ENCODE measurements around the gene SMARCA4.
"Not testable (repeated sequence)": the region's sequence is repeated elsewhere in the genome, so short reads cannot be mapped to it uniquely, and the experiment has no call there.

Gene SMARCA4

DNA sequence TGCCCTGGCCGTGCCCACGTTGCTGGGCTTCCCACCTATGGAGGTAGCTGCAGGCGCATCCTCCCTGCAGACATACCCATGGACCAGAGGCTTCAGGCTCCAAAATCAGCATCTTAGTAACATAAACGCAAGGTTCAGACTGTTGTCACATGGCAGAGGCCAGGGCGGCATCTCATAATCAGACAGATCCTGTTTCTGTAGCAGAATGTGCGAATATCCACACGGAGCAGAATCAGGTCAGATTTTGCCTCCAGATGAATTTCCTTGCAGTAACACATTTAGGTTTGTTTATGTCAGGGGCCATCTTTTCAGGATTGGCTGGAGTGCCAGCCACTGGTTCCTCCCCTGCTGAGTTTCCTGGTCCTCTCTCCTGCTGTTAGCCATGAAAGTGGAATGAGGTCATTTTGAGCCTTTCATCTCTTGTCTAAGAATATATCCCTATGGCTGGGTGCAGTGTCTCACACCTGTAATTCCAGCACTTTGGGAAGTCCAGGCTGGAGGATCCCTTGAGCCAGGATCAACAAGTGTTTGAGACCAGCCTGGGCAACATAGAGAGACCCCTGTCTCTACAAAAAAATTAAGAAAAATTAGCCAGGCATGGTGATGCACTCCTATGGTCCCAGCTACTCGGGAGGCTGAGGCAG is 20.5 kb downstream of the SMARCA4 start:
- DNase-seq = no peak

DNA sequence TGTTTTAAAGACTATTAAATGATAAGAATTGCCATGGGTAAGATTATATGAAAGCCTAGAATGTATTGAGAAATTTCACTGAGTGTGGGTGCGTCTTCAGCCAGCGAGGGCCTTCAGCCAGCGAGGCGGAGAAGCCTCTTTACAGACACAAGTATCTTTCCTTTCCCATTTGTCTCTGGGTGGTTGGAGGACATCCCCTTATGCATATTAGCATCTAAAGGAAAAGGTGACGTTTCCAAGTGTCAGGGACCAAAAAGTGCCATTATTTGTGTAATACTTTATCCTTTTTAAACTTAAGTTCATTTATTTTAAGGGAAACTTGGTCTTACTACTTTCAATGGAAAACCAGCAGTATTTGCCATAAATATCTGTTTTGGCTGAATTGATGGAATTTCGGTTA is 22.2 kb downstream of the SMARCA4 start:
- DNase-seq = no peak

DNA sequence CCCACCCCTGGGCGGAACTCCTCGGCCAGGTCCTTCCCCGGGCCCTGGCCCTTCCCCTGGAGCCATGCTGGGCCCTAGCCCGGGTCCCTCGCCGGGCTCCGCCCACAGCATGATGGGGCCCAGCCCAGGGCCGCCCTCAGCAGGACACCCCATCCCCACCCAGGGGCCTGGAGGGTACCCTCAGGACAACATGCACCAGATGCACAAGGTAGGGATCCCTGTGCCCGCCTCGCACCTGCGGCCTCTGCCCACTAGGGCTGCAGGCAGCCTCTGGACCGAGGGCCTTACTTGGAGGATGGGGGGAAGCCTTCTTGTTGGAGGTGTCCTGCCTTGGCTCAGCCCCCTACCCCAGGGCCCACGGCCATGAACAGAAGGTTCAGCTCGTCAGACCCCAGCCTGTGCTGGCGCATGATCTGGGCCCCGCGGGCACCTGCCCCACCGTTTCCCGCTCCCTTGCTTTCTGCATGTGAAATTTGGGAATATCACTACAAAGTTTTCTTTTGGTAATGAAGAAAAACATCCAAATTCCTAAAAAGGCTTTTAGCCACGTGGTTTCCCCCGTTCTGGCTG is 23.4 kb downstream of the SMARCA4 start:
- DNase-seq = no peak

DNA sequence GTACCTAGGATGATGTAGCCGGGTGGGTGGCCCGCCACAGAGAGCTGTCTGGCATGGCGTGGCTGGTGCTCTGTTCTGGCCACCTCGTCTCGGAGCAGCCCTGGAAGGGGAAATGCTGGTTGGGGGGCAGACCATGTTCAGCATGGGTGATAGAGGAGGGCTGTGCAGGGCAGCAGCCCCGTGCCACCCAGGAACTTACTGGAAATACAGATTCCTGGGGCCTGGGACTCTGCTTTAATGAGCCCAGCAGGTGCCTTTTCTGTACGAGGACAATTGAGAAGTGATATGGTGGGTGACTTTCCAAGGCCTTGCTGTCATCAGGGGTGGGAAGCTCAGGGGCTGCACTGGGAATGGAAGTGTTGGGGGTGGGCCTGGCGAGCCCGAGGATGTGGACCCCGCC is 24.7 kb downstream of the SMARCA4 start:
- DNase-seq = no peak

DNA sequence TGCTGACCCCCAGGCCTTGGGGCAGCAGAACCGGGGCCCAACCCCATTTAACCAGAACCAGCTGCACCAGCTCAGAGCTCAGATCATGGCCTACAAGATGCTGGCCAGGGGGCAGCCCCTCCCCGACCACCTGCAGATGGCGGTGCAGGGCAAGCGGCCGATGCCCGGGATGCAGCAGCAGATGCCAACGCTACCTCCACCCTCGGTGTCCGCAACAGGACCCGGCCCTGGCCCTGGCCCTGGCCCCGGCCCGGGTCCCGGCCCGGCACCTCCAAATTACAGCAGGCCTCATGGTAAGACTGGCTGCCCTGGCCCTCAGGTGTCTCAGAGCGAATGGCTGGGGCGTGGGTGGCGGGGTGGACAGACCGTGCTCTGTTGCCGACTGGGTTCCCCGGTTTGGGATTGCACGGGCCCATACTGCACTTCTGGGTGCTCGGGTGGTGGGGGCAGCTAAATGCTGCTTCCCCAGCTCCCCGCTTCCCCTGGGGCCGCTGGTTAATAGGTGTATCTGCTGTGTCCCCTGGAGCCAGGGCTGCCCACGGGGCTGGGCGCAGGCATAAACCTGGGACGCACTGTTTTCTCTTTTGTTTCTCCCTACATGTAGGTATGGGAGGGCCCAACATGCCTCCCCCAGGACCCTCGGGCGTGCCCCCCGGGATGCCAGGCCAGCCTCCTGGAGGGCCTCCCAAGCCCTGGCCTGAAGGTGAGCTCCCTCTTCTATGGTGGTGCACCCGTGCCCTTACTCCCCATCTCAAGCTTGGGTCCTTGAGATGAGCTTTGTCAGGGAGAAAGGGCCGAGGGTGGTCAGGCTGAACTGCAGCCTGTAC is 25.7 kb downstream of the SMARCA4 start:
- DNase-seq = no peak

DNA sequence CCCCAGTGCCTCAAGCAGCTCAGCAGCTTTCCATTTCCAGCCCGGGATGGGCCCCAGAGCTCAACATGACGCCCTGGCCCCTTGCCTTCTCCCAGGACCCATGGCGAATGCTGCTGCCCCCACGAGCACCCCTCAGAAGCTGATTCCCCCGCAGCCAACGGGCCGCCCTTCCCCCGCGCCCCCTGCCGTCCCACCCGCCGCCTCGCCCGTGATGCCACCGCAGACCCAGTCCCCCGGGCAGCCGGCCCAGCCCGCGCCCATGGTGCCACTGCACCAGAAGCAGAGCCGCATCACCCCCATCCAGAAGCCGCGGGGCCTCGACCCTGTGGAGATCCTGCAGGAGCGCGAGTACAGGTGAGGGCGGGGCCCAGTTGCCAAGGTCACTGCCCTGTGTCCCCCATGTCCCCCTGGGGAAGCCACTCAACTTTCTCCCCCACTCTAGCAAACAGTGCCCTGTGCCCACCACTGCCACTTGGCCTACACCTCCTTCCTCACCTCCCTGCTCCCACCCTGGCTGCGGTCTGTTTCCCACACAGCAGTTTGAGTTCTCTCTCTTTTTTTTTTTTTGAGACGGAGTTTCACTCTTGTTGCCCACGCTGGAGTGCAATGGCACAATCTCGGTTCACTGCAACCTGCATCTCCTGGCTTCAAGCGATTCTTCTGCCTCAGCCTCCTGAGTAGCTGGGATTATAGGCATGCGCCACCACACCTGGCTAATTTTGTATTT is 26.9 kb downstream of the SMARCA4 start:
- no peak for DNase-seq

DNA sequence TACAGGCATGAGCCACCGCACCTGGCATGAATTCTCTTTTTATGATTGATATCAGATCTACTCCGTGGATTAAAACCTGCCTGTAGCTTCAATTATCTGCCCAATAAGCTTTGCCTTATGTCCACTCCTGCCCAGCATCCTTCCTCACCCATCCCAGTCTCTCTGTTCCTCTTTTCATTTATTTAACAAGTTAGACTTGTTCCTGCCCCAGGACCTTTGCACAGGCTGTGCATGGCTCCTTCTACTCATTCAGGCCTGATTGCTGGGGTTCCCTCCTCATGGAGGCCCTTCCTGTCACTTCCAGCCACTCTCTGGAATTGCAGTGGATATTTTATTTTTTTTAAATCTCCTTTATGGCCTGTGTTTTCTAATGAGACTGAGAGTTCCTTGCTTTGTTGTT is 27.6 kb downstream of the SMARCA4 start:
- no peak for DNase-seq

DNA sequence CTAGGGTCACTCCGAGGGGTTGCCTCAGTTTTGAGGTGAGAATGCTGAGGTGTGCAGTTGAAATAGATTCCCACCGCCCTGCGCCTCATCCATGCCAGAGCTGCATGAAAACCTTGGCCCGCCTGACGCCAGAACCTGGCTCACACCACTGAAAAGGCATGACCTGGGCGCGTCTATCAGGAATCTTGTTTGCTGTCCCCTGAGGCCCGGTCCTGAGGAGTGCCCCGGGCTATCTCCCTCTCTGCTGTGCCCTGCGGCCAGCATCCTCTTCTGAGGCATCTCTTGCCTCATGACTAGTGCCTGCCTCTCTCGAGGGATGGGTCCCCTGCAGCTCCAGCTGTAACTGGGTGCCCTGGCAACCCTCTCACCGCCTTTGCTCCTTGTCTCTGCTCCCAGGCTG is 28.1 kb downstream of the SMARCA4 start:
- no peak for DNase-seq

DNA sequence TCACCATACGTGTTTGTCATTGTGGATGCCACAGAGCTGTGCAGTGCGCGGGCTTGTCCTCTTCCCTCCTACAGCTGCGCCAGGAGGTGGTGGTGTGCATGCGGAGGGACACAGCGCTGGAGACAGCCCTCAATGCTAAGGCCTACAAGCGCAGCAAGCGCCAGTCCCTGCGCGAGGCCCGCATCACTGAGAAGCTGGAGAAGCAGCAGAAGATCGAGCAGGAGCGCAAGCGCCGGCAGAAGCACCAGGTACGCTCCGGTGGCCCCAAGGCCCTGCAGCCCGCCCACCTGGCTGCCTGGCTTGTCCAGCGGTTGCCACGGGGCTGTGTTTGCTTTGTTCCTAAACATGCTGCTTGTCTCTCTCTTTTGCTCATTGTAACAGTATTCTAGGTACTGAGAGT is 30.2 kb downstream of the SMARCA4 start:
- no peak for DNase-seq

DNA sequence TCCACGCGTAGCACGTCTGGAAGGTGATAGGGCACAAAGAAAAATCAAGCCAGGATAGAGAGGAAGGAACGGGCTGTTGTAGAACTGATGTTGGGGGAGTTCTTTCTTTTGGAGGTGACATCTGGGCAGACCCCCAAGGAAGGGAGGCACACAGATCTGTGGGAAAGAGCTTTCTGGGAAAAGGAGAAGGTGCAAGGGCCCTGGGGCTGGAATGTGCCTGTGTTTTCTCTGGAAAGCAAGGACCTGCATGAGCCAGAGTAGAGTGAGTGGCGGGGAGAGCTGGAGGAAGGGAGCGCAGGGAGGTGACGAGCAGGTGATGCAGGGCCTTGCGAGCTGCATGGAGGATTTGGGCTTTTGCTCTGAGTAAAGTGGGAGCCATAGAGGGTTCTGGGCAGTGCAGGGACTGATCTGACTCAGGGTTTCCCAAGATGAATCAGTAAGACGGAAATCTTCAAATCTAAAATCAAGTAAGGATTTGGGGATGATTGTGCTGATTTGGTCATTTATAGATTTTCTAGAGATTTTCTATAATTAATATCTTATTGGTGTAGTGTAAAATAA is 30.8 kb downstream of the SMARCA4 start:
- no peak for DNase-seq

DNA sequence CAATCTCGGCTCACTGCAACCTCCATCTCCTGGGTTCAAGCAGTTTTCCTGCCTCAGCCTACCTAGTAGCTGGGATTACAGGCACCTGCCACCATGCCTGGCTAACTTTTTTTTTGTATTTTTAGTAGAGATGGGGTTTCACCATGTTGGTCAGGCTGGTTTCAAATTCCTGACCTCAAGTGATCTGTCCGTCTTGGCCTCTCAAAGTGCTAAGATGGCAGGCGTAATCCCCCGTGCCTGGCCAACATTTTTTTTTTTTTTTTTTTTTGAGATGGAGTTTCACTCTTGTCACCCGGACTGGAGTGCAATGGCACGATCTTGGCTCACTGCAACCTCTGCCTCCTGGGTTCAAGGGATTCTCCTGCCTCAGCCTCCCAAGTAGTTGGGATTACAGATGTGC is 31.3 kb downstream of the SMARCA4 start:
- DNase-seq = not testable (repeated sequence)

DNA sequence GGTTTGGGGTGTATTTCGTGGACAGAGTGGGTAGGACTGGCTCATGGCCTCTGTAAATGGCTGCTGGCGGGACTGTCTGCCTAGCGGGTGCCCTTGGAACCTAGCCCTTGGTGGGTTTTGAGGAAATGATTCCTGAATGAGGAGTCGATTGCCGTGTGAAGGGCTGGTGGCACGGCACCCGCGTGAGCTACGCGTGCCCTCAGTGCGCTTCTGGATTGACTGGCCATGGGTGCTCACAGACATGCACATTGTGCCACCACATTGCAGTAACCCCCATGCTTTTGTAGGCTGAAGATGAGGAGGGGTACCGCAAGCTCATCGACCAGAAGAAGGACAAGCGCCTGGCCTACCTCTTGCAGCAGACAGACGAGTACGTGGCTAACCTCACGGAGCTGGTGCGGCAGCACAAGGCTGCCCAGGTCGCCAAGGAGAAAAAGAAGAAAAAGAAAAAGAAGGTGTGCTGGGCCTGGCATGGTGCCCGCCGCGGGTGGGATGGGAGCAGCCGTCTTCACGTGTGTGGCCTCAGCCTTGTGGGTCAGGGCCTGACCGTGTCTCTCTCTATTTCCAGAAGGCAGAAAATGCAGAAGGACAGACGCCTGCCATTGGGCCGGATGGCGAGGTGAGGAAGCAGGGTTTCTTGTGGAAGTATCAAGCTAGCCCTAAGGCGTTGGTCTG is 35.2 kb downstream of the SMARCA4 start:
- no peak for DNase-seq

DNA sequence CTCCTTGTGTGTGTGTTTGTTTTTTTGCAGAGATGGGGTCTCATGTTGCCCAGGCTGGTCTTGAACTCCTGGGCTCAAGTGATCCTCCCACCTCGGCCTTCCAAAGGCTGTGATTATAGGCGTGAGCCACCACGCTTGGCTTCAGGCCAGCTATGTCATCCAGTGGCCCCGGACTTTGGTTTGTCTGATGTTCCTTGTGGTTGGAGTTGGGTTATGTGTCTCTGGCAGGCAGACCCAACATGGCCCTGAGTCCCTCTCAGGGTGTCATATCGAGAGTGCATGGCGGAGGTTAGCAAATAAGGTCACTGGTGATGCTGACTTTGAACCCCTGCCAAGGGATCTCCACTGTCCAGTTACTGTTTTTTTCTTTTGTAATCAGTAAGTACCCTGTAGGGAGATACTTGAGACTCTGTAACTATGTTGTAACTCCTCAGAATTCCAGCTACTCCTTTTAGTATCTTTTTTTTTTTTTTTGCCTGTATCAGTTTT is 37.3 kb downstream of the SMARCA4 start:
- no peak for DNase-seq

DNA sequence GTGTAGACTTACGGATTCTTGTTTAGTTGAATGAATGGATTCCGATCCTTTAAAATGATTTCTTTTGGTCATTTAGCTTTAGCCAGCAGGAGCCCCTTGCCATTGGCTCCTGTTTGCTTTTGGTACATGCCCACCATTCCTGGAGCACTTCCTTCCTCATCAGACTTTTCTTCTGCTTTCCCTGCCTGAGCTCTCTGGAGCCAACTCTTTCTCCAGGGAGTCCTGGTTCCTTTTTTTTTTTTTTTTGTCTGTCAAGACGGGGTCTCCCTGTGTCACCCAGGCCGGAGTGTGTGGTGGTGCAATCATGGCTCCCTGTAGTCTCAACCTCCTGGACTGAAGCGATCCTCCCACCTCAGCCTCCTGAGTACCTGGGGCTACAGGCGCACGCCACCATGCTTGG is 37.8 kb downstream of the SMARCA4 start:
- DNase-seq = no peak

DNA sequence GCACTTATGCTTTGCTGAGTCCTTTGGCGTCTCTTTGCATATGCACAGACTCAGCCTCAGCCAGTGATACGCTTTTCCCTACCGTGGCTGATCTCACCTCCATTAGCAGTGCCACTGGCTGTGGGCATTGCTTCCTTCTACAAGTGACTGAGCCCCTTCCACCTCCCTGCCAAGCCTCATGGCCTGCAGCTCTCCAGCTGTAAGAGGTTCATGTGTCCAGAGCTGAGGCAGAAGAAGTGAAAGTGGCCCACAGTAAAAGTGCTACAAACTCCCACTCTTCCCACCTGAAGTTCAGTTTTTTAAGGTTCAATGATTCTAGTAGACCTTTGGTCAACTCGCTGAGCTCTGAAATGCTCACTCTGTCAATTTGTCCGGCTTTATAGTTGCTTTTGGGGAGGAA is 44.7 kb downstream of the SMARCA4 start:
- DNase-seq = no peak

DNA sequence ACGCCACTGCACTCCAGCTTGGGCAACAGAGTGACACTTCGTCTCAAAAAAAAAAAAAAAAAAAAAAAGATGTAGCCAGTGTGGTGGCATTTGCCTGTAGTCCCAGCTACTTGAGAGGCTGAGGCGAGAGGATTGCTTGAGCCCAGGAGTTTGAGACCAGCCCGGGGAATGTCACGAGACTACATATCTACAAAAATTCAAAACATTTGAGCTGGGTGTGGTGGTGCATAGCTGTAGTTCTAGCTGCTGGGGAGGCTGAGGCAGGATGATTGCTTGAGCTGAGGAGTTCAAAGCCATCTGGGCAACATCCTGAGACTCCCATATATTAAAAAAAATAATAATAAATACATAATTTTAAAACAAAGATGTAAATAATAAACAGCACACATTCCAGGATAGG is 46.6 kb downstream of the SMARCA4 start:
- no peak for DNase-seq

DNA sequence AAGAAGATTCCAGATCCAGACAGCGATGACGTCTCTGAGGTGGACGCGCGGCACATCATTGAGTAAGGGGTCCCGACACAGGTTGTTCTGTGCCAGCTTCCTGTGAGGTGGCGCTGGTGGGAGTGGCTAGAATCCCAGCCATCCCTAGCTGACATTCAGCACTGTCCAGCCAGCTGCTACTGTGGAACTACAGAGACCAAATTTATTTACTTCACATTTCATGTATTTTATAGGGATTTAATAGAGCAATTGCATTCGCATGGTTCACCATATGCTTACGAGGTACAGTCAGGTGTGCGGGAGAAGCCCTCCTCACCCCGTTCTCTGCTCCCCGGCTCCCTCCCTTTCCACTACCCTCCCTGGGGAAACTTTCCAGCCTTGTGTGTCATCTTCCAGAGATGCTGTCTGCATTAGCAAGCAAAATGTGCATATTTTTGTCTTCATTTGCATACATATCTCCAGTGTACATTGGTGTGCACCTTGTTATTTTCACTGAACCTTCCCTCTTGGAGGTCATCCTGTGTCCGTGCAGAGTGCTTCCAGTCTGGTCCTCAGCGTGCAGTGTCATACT is 47.2 kb downstream of the SMARCA4 start:
- DNase-seq = no peak

DNA sequence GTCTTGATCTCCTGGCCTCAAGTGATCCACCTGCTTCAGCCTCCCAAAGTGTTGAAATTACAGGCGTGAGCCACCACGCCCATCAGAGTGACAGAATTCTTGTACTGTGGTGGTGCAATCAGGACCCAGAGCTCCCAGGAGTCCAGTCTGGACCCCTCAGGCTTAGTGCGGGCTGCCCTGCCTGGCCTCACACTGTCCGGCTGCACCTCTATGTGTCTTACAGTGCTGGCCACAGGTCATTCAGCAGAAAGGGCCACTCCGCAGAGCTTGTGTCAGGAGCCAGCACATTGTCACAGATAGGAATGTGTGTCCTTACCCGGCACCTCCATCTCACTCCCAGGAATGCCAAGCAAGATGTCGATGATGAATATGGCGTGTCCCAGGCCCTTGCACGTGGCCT is 49.2 kb downstream of the SMARCA4 start:
- DNase-seq = no peak

DNA sequence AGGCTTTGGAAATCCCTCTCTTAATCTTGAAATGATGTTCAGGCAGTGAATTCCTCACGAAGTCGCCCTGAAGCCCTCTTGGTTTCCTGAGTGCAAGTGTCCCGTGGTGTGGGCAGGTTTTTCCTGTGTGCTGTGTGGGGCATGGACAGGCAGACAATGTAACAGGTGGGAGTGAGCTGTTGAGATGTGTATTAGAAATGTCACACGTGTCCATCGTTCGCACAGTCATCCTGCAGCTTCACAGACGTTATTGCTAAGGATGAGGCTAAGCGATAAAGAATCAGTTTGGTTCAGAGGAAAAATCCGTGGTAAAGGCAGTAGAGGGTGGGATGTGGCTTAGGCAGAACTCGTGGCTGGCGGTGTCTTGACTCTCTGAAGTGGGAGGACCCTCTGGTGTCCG is 51.7 kb downstream of the SMARCA4 start:
- no peak for DNase-seq

DNA sequence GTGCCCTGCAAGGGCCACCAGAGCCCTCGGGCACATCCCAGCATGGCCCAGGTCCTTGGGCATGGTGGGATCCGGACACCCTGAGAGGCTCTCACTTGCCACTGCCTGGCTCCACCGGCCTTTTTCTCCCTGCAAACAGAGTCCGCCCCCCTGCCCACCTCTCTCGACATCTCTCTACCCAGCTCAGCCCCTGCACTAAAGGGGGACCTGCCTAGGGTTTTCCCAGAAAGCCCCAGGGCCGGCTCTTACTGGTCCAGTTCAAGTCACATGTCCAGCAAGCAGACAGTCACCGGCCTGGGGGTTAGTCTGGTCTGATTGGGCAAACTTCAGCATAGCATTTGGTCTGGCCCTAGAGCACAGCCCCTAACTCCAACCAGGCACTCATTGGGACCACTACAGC is 52.9 kb downstream of the SMARCA4 start:
- no peak for DNase-seq

DNA sequence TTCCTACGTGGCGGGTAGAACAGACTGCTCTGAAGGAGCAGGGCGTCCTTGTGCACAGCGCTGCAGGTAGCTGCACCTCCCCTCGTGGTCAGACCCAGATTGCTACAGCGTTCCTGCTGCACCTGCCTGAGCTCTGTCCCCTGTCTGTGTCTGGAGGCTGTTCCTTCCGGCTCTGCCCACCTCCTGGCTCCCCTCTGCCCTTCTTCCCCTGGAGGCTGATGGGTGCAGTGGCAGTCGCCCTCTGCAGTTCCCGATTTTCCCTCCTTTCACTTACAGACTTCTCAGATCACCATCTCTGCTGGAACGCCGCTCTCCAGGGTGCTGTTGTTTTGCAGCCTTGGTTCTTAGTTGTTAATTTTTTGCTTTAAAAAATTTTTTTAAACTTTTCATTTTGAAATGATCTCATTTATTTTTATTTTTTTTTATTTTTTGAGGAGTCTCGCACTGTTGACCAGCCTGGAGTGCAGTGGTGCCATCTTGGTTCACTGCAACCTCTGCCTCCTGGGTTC is 53.6 kb downstream of the SMARCA4 start:
- DNase-seq = no peak

DNA sequence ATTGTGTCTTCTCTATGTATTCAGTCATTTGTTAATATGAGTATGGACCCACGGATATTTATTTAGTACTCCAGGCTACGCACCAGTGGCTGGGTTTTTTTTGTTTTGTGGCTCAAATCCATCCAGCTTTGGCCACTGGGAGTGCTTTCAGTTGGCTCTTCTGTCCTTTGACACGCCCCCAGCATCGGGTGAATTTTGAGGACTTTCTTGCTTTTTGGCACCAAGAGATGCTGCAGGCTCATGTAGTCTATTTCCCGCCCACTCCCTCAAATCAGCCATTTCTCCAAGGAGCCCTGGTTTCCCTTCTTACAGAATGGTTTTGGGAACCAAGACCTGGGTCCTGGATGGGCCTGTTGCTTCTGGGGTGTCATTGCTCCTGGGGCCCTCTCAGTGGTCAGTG is 55.8 kb downstream of the SMARCA4 start:
- no peak for DNase-seq

Measured in NCI-H526 treated with DMSO at 0.1 percent for 48 hours (cell line).